ENCODE results near the gene GALNT9.
"Not testable (repeated sequence)": the region's sequence is repeated elsewhere in the genome, so short reads cannot be mapped to it uniquely, and the experiment has no call there.

GALNT9 gene

DNA sequence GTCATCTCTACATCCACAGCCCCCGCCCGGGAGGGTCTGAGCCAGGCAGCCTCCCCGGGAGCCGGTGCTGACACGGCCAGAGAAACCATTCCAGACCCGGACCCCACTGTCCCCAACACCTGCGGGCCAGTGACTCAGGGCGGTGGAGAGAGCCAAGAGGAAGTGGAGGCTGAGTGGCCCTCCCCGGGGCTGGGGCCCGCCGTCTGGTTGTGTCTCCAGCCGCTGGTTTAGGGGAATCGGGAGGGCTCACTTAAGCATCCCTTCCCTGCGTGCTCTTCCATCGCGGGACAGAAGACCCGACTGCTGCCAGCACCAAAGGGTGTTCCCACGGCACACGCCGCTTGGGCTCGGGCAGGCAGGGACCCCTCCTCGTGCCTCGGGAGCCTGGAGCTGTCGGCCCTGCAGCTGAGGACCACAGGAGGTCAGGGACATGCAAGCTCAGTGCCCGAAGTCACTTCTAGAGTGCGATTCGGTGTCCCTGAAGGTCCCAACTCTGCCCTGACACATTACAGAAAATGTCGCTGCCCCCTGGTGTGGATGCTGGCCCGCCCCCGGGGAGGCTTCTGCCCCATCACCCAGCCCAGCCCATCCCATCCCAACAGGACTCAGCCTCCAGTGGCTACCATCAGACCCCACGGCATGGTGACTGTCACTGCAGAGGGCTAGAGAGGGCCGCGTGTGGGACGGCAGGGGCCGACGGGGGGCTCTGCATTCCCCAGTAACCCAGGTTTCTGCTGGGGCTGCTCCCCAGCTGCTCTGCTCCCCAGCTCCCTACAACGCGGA lies 50.8 kb downstream of the GALNT9 start:
- FAIRE-seq, result no peak

DNA sequence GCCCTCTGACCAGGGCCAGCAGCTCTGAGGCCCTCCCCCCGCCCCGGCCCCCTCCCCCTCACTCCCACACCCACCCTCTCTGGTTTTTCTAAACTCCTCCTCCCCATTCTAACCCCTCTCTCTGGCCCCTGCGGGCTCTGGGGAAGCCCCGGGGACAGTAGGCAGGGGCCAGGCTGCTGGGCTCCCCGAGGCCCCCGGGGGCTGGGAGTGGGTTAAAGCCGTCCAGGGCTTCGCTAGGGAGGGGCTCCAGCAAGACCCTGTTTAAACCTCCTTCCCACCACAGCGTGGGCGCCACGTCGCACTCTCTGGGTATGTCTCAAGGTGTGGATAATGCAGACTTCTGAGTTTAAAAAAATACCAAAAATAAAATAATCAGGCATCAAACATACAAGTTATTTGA lies 51.4 kb downstream of the GALNT9 start:
- no peak for FAIRE-seq

DNA sequence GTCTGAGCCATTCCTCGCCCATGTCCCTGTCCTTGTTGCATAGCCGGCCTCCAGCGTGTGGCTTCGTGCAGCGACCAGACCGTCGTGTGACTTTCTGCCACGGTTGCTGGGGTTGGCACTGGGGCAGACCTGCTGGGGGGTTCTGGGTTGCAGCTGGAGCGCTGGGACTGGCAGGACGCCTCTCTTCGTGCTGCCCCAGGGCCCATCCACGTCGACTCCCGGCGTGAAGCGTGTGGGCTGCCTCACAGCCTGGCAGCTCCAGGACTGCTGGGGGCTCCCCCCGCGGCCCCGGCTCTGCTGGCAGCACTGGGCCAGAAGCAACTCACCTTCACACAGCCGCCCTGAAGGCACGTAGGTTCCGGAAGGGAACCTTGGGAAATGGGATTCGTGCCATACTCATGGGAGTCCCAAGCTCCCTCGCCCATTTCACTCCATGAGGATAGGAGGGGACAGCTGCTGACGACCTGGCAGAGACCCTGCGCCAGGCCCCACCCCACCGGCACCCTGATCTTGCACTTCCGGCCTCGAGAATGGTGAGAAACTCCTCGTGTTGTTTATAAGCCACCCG lies 51.9 kb downstream of the GALNT9 start:
- no peak for FAIRE-seq

DNA sequence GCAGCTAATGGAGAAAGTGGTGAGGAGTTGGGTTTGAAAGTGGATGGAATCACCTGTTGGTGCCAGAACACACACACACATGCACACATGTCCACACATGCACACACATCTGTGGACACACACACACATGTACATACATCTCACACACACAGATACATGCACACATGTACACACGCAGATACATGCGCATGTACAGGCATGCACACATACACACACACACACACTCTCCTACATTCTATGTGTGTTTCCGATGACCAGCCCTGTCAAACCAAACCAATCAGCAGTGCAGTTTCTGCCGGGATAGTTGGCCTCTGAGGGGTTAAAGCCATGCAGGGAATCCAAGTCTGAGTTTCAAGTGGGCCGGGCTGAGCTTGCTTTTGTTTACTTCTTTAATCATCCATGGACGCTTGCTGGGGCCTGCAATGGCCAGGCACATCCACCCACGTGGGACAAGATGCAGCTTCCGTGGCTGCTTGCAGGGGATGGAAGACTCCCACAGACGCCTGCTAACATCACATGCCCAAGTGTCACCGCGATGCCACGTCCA lies 52.5 kb downstream of the GALNT9 start:
- FAIRE-seq, result no peak

DNA sequence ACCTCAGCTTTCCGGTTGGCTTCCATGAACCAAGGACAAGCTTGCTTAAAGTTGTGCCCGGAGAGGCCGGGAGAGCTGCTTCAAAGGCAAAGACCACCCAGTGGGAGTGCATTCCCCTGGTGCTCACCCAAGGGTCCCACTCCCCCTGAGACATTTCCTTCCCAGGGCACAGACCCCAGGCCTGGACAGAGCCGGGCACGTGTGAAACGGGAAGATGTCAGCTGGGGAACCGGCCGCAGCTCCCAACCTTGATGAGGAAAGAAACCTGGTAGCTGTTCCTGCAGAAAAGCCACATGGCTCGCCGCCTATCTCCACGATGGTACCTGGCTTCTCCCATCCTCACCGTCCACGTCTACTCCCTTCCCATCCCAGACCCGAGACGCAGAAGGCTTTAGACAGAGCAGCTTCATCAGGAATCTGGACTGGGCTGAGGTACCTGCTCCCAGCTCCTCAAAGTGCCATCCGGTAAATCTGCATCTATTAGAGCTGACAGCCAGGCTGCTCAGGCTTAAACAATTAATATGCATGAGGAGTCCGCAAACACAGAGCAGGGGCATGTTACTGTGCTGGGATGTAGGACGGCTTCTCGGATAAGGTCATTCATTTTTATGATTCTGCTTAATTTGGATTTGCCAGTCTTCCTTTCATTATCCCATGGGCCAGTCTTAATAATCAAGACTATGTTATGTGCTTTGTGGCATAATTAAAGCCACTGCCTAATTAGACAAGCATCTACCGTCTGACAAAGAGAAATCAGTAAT lies 53.1 kb downstream of the GALNT9 start:
- FAIRE-seq, result no peak

DNA sequence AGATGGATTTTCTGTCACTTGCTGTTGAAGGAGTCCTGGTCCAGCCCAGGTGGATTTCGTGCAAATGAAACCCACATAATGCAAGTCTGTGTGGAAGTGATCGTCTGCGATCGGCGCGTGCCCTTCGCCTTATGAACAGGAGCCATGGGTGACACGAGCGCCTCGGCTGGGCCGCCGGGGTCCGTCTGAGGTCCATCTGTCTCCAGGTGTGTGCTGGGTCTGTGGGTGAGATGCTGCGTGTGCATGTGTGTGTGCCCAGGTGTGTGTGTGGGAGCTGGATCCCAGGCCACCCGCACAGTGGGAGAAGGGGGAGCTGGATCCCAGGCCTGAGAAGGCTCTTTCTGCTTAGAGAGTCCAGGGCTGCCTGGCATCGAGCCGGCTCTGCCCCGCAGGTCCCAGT lies 53.8 kb downstream of the GALNT9 start:
- no peak for FAIRE-seq

DNA sequence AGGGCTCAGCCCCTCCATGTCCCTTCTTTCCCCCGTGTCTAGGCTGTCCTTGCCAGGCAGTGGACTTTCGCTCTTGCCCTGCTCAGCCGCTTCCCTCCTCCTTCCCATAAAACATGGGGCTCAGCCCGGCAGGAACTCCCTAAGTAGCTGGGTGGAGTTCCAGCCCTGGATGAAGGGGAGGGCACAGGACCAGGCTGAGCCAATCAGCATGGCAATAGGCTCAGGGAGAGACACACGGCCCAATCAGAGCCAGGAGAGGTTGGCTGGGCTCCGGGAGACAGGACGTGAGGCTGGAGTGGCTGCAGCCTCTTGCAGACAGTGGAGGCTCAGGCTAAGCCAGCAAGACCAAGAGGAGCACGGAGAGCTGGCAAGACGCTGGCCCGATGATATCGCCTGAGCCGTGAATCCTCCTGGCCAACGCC lies 54.3 kb downstream of the GALNT9 start:
- no peak for FAIRE-seq

DNA sequence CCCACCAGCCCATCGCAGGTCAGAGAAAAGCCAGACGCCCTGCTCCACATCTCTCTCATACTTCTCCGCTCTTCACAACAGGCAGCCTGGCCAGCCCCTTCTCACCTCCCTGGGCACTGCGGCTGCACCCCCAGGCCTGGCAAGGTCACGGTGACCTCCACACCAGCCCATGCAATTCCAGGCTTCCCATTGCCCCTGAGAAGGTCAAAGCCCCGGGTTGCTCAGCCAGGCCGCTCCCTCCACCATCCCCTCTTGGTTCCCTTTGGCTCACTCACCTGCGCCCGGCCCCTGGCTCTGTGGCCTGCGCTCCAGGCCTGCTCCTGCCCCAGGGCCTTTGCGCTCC lies 55.4 kb downstream of the GALNT9 start:
- FAIRE-seq, result no peak

DNA sequence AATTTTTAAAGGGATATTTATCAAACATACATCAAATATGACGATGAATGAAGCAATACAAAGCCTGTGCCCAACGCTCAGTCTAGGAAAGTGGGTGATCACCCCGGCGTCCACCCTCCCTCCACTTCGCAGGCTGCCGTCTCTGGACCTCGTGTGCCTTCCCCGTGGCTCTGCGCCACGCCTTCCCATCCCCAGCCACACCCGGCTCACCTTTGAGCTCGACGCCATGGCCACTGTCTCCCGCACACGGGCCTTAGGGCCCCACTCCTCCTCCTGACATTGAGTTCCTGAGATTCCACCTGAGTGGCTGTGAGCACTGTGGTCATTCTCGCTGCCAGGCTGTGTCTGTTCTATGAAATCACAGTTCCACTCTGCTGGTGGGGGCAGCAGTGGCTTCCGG lies 56.7 kb downstream of the GALNT9 start:
- FAIRE-seq, result no peak

DNA sequence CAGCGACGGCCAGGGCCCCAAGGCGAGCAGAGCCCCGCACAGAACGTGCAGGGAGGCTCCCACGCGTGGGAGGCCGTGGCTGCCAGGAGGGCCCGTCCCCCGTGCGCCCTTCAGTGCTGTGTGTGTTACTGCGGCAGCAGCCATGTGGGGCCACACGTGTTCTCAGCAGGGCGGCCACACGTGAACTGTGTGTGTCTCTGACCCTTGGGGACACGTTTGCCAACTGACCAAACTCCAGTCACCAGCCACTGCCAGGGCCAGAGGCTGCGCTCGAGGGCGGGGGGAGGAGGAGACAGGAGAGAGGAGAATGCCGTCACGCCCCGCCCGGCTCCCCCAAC lies 57.7 kb downstream of the GALNT9 start:
- FAIRE-seq, result no peak

DNA sequence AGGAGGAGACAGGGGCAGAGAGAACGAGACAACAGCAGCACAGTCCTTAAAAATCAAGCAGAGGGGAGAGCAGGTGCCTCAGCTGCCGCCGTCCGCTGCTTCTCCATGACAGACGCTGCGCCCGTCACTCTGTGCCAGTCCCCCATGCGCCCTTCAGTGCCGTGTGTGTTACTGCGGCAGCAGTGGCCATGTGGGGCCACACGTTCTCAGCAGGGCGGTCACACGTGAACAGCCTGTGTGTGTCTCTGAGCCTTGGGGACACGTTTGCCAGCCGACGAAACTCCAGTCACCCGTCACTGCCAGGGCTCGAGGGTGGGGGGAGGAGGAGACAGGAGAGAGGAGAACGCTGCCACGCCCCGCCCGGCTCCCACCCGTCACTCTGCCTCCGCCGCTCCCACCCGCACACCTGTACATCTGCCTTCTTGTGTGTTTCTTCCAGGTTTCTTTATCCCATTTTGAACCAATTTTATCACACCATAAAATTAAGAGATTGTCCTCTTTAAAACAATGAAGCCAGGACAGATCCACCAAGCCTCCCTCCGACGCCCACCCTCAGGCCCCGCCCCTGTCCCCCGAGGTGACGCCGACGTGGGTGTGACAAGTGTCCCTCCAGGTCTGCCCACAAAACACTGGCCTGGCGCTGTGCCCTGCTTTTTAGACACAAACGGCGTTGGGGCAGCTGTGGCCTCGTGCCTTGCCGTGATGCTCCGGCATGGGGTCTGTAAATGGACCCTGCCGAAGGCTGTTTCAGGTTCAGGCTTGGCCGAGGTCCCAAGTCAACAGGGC lies 58.2 kb downstream of the GALNT9 start:
- no peak for FAIRE-seq

DNA sequence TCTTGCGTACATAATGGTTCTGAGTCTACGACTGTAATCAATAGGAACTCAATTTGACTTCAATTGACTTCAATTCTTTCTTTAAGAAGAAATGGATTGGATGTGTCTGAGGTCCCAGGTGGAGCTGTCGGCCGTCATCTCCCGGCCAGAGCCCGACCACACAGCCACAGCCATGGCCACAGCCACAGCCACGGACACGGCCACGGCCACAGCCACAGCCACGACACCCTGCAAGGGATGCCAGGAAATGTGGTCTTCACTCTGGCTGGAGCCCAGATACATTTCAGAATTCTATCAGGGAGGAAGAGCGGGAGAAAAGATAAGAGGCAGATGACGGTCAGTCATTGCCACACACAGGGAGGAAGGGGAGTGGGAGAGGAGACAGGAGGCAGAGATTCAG lies 58.9 kb downstream of the GALNT9 start:
- FAIRE-seq, result no peak

DNA sequence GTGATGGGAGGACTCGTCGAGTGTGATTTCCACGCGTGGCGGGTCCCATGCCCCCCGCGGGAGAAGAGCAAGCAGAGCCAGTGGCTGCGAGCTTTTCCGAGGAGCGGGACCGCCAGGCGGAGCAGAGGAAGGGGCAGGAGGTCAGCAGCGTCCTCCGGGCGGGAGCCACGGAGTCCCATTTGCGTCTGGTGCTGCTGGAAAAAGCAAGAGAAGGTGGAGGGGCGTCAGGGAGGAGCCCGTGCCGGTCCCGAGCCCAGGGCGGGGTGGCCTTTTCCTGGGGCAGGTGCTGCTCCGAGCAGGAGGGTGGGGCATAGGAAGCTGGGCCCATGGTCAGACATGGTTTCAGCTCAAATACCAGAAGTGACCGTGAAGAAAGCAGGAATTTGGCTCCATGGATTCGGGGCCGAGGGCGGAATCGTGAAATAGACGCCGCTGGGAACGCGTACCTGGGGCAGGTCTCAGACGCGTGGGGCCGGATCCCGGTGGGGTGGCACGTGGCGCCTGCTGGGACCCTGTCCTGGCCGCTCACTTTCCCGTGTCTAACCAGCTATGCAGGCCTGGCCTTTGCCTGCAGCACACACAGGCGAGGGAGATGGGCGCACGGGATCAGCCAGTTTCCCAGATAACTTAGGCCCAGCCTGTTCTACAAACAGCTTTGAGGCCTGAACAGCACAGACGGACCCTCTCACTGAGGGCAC lies 60.0 kb downstream of the GALNT9 start:
- FAIRE-seq, result no peak

DNA sequence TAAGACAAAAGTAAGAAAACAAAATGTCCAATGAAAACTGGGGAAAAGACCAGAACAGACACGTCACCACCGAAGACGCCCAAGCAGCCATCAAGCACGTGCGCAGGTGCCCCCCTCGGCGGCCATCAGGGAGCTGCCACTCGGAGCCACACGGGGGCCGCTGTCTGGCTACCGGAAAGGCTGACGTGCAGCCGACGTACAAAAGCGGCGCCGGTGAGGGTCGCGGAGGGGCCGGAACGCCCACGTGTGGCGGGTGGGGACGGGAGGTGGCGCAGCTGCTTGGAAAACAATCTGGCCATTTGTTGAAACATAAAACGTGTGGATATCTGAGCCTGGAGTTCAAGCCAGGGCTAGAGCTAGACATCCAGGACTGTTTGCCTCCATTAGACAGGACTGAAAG lies 60.7 kb downstream of the GALNT9 start:
- FAIRE-seq, result no peak

DNA sequence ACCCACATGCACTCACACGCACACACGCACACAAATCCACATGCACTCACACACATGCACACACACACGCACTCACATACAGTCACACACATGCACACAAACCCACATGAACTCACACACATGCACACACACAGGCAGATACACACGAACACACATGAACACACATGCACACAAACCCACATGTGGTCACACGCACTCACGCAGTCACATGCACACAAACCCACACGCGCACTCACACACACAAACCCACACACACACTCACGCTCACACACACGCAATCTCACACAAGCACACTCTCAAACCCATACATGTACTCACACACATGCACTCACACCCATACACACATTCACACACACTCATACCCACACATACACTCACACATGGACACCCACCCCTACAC lies 61.5 kb downstream of the GALNT9 start:
- no peak for FAIRE-seq

DNA sequence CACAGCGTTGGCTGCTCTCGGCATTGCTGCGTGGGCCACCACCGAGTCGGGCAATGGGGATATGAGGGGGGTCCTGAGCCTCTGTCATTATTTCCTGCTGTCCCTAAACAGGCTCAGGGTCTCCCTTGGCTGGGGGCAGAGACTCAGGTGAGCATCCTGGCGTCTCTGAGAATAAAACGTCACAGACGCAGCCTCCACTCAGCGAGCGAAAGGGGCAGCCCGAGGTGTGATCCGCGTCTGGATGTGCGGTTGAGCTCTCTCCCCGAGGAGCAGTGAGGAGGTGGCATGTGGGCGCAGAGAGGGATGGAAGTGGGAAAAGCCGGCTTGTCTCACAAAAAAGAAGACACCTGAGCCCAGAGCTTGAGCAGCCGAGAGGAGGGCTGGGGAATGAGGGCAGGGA lies 62.6 kb downstream of the GALNT9 start:
- no peak for FAIRE-seq

DNA sequence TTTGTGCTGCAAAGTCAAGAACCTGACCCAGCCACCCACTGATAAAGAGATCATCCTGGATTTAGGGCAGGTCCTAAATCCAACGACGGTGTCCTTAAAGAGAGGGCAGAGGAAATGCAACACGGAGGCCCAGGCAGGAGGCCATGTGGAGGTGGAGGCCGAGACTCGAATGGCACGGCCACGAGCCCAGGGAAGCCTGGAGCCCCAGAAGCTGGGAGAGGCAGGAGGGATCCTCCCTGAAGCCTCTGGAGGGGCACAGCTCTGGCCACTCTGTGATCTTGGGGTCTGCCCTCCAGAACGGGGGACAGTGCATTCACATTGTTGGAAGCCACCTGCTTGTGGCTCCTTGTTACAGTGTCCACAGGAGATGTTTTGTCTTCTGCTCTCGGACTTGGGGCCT lies 63.0 kb downstream of the GALNT9 start:
- no peak for FAIRE-seq

DNA sequence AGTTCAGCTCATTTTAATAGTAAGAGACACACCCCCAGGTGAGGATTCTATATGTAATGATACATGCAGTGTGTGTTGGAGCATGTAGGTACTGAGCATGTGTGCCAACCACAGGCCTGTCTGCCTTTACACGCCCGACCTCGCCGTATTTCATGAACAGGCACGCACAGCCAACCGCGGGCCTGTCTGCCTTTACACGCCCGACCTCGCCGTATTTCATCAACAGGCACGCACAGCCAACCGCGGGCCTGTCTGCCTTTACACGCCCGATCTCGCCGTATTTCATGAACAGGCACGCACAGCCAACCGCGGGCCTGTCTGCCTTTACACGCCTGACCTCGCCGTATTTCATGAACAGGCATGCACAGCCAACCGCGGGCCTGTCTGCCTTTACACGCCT lies 63.6 kb downstream of the GALNT9 start:
- FAIRE-seq, result not testable (repeated sequence)

DNA sequence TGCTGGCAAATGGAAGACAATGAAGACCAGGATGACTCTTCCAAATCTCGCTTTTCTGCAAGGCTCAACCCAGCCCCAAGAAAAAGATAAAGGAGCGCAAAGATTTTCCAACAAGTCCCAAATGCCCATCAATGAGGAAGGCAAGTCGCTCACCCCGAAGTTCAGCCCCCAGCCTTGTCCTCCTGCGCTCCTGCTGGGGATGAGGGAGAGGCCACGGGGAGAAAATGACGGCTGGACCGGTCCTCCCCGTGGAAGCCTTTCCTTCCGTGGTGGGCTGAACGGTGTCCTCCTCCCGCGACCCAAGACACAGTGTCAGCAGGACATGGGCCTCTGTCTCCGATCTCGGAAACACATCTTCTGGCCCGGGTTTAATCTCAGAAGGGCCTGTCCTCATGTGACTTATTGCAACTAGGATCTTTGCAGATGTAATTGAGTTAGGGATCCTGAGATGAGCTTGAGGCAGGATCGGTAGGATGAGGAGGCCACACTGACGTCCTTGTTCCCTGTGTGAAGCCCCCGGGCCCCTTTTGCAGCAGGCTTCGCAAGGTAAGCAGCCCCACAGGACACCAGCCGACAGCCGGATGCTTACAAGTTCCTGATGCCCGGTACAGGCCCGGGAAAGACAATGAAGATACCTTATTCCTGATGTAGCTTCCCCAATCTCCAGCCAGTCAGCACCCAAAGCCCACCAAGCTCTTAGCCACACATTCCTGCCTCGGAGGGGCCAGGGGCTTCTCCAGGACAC lies 64.2 kb downstream of the GALNT9 start:
- no peak for FAIRE-seq

DNA sequence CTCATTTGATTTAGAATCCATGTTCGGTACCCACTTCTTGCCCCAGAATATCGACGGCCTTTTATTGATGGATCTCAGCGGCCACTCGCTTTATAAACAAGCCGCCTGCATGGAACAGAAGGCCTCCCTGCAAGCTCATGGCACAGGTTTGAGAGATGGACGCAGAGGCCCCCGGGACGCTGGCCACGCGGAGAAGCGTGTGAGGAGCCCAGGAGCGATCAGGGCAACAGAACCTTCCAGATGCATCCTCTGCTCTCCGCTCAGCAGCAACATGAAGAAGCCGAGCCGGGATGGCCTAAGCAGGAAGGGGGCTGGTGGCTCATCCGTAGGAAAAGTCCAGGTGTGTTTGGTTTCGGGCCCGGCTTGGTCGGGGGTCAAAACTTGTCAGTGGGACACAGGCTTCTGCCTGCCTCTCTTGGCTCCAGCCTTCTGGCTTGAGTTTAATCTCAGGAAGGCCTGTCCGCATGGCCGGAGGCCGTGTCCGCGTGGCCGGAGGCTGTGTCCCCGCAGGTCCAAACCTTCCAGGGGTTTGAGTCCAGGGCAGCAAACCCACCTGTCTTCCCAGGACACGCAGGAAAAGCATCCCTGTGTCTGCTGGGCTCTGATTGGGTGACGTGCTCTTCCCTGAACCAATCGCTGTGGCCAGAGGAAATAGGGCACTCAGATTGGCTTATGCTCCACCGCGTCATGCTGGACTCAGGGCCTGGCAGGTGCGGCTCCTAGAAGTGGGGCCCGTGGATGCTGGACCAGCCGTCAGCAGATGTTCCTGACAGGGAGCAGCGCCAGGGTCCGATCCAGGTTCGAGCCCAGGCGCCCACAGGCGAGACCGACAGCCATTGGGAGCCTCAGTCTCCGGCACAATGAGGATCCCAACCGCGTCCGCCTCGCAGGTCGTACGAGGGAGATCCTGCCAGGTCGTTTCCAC lies 65.0 kb downstream of the GALNT9 start:
- FAIRE-seq, result no peak
